Measurements from ENCODE around the gene CFAP92.

Gene CFAP92

DNA sequence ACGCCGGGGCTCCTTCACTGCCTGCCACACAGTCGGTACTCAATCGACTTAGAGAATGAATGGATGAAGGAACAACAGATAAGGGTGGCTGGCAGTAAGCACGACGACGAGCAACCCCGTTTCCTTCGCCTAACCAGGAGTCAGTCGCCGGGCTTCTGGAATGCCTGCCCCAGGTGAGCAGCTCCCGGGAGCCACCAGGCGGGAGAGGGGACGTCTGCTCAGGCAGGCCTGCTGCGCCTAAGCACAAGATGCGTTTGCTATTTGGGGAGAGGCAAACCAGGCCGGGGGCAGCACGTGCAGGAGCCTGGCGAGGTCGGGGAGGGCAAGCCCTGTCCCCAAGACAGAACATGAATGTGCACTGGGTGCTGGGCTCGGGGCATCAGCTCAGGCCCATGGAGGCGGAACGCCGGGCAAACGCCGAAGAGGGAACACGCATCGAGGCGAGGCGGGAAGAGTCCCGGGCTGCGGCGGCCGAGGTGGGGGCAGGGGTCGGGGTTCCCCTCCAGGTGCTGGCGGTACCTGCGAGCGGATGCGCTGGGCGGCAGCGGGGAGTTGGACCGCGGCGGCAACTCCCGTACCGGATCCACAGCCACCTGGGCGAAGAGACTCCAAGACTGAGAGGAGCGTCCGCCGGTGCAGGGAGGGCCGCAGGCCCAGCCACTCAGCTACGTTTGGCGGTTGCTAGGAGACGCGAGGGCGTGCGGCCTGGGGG lies at the start of gene CFAP92:
TSS of gene CFAP92 (minus strand) at position 616 of the 712 bp plus-strand sequence. CDS start 772 bp downstream, outside the sequence.
- DNase-seq: peak; percentile 86

- no peak for DNase-seq
These were observed 46.9 kb upstream of the CFAP92 start for GRCh38 chr3:129040579-129041300.

GRCh38 chr3:129040039-129040336 lies 46.1 kb upstream of the CFAP92 start:
- DNase-seq: no peak

- DNase-seq: no peak
These were observed 45.6 kb upstream of the CFAP92 start for GRCh38 chr3:129039271-129040038.

DNA sequence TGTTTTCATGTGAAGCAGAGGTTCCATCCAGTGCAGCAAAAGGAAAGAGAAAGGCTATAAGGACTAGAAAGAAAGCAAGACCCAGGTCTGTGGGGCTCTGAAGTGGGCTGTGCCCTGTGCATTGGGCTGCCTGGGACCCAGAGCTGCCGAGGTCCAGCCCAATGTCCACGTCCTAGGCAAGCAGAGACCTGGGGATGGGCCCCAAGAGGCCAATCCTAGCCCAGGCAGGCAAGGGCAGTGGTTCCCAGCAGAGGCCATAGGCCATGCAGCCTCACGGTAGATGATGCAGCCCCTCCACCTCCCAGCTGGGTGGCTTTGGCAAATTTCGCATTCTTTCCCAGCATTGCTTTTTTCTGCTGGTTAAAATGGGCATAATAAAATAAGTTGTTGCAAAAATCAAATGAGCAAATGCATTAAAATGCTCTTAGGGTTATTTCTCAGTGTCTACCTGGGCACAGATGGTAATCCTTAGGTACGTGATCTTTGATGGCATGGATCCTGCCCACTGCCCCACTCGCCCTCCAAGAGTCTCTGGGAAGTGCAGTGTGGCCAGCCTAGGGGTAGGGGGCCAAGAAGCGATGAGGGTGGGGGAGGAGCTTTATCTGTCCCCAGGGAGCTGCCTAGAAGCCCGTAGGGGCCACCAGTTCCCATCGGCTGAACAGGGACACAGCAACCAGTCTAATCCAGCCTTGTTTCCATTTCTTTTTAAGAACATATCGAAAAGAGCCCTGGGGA lies 44.4 kb upstream of the CFAP92 start:
- DNase-seq: no peak

DNA sequence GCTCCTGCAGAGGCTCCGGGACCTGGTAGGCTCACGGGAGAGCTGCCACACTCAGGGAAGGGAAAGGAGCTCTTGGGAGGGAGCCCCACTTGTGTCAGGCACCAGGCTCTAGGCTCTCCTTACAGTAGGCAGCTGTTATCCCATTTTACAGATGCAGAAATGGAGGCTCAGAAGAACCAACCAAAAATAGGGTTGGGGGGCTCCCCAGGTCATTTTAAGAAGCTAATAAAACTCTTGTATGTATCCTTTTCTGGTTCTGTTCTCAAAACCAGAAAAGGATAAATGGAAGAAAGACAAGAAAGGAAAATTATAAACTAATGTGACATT lies 43.2 kb upstream of the CFAP92 start:
- no peak for DNase-seq

DNA sequence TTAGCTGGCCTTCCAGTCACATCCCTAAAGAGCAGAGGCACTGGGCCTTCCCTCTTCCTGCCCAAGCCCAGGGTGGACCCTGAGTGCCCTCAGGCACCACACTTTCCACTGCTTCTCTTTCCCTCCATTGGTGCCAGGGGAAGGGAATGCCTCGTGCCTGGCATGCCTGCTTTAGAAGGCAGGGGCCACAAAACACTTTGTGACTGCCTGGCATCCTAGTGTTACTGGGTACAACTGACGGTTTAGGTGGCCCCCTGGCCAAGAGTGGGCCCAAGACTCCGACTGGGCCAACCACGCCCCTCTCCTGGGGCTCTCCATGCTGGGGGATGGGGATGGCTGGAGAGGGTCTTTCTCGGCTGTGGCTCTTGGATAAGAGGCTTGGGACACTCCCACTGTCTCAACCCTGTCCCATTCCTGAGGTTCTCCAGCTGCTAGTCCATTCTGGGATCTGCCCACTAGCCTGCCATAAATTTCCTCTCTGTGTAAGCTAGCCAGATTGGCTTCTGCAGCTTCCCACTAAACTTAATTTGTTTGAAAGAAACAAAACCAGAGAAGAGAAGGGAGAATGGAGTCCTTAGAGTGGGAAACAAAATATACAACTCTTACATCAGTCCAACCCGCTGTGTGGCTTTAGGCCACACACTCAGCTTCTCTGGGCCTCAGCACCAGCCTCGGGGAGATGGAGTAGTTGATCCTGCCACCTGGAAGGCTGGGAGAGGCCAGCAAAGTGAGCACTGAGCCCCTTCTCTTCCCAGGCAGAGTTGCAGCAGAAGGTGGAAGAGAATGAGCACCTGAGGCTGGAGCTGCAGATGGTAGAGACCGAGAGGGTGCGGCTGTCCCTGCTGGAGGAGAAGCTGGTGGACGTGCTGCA lies 42.6 kb upstream of the CFAP92 start:
- DNase-seq: no peak

DNA sequence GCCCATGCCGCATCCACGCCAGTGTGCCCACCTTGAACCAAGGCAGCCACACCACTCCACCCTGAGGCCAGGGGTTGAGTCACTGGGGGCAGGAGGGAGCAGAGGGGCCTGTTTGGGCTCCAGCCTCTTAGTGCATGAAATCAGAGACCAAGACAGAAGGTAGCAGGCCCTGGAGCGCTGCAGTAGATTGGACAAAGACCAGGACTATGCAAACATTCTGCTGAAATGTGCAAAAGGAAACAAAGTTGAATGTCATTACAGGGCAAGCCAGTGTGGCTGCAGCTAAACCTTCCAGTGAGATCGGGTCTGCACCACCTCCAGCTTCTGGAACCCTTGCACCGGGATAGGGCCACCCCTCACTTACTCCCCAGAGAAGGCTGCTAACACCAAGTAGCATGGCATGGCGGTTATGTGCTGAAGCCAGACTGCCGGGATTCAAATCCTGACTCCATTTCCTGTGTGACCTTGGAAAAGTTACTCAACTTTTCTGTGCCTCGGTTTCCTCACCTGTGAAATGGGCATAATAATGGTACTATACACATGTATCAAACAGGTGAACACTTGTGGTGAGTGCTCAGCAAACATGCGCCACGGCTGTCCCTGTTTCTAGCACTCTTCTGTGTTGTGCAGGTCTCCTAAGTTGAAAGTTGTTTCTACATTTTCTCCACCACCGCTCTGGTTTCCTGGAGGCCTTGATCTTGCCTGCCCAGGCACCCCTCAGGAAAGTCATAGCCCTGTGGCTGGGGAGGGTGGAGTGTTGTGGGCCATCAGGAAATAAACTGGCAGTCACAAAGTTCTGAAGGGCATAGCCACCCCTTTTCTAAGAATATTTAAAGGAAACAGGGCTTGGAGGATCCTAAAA lies 41.7 kb upstream of the CFAP92 start:
- DNase-seq: no peak

DNA sequence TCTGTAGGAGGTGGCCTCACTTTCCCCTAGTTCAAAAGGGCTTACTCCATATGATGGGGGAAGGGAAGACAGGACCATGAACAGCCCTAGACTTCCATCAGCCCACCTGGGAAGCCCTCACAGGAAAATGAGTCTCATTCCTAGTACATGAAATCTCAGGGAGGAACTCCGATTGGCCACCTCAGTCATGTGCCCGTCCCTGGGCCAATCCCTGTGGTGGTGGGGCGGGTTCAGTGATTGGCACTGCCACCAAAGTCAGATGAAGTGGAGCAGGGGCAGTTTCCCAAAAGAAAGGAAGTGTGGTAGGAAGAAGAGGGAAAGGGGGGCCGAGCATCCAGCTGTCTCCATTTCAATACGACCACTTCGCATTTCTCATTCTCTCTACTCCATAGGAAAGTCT lies 40.8 kb upstream of the CFAP92 start:
- DNase-seq: no peak

- no peak for DNase-seq
These were observed 39.9 kb upstream of the CFAP92 start for GRCh38 chr3:129033633-129034321.

- DNase-seq: no peak
These were observed 39.3 kb upstream of the CFAP92 start for GRCh38 chr3:129033151-129033550.

- DNase-seq: no peak
These were observed 38.8 kb upstream of the CFAP92 start for GRCh38 chr3:129032716-129033115.

DNA sequence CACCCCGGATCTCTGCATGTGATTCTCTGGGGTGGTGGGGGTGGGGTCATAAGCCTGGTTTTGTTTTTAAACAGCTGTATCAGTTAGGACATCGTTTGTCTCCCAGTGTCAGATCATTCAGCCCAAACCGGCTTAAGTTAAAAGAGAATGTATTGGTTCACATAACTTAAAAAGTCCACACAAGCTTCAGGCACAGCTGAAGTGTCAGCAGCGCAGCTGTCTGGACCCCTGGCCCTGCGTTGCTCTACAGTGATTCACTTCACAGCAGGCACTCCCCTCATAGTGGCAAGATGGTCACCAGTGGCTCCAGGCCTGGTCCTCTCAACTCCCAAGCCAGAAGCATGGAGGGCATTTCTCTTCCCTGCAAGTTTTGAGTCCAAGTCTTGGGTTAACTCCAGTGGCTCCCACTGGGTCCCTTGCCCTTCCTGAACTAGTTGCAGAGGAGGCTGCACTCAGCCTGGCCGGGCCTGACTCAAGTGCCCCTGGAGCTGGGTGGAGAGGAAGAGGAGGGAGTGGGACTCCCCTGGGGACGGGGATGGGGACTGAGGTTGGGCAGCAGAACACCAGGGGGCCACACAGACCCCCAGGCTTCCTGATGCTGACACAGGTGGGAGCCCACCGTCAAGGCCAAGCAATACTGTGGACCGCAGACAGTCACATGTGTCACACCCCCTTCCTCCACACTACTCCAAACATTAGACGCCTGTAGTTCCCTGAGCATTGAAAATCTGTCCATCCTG lies 37.8 kb upstream of the CFAP92 start:
- DNase-seq: no peak

GRCh38 chr3:129030611-129031010 lies 36.7 kb upstream of the CFAP92 start:
- no peak for DNase-seq

DNA sequence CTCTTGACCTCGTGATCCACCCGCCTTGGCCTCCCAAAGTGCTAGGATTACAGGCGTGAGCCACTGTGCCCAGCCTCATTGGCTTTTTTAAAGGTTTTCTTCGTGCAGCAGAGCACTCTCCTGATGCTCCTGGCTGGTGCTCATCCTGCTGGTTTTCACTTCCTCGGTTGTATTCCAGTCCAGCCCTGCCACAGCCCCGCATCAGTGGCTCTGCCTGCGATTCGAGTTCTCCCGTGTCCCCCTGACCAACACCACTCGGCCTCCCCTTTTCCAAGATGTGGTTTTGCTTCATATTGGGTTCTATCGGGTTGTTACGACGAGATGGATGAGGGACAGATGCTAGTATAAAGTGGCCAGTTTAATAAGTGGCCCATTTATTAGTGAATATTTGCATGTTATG lies 35.0 kb upstream of the CFAP92 start:
- no peak for DNase-seq

DNA sequence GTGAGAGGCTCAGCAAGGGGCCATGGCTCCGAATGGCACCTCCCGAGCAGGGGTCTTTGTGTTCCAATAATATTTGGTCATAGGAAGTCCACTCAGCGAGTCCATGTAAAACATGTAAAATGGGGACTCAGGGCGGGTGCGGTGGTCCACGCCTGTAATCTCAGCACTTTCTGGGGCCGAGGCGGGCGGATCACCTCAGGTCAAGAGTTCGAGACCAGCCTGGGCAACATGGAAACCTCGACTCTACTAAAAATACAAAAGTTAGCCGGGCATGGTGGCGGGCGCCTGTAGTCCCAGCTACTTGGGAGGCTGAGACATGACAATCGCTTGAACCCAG lies 33.6 kb upstream of the CFAP92 start:
- DNase-seq: no peak

- peak; percentile 77 for DNase-seq
These were observed 33.1 kb upstream of the CFAP92 start for GRCh38 chr3:129026728-129027543.

DNA sequence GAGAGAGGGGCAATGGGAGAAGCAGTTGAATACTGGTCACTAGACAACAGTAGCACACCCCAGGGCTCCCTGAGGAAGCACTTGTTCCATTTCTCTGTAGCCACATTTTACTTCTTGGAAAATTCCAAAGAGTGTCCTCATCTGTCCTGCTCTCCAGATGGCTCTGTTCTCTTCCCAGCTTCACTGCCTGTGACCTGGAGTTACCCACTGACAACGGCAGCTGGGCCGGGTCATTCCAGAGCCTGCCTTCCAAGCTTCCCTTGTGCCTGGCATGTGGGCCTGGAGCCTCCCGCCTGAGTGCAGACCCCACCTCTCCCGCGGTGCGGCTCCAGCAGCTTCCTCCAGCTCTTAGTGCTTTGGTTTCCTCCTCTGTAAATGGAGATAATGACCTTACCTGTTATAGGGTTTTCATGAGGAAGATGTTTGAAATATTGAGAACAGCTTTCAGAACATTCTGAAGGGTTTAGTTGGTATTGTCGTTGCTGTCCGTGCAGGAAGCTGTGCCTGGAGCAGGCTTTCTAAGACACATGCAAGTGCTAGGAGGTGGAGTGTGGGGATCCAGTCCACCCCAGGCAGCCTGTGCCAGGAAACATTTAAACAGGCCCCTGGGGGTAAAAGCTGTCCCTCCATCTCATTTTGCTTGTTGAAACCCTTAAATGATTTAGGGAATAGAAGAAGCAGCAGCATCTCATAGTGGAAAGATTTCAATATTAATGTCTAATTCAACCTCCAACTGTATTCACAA lies 32.0 kb upstream of the CFAP92 start:
- DNase-seq: no peak

- no peak for DNase-seq
These were observed 31.2 kb upstream of the CFAP92 start for GRCh38 chr3:129025108-129025507.

Measured in activated T-cell treated with anti-CD3 and anti-CD28 coated beads for 4 hours (primary cell).